Fibroblast of skin of abdomen (primary cell): ENCODE measurements around the gene CAB39.
A peak's percentile ranks its signal among the peaks of the same experiment; 100 is the strongest.

ENCODE experiments used
- DNase-seq: peaks from one replicate; pipeline ENCODE4 v3.0.0-alpha.2; 2013

CAB39 gene

GRCh38 chr2:230787101-230787500 lies 74.5 kb downstream of the CAB39 start:
- DNase-seq = no peak

DNA sequence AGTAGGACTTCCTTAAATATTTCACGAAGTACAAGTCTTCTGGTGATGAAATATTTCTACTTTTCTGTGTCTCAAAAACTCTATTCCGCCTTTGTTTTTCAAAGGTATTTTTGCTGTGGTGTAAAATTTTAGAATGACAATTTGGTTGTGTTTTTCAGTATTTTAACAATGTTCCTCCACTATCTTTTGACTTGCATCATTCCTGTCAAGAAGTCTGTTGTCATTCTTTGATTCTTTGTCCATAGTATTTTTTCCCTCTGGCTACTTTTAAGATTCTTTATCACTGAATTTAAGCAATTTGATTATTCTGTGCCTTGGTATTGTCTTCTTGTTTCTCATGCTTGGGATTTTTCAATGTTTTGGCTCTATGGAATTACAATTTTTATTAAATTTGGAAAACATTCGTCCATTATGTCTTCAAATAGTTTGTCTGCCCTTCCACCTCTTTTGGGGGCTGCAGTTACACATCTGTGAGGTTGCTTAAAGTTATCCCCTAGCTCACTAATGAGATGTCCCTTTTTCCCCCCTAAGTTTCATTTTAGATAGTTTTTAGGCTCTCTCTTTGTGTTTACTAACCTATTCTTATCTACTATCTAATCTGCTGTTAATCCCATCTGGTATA lies 76.0 kb downstream of the CAB39 start:
- DNase-seq = no peak

DNA sequence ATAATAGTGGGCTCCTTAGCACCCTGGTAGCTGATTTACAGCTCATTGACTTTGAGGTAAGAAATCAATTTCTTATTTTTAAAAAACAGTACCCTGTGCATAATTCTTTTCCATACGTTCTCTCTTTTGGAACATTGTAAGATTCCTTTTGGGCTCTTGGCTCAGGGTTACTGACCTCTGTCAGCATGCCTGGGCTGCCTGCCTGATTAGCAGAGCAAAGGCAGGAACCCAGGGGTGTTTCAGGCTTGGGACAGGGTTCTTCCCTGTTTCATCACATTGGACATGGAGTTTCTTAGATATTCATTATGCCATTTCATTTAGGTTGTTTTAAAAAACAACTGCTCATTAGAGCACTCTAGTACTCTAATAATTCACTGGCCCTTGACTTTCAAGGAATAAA lies 78.3 kb downstream of the CAB39 start:
- no peak for DNase-seq

DNA sequence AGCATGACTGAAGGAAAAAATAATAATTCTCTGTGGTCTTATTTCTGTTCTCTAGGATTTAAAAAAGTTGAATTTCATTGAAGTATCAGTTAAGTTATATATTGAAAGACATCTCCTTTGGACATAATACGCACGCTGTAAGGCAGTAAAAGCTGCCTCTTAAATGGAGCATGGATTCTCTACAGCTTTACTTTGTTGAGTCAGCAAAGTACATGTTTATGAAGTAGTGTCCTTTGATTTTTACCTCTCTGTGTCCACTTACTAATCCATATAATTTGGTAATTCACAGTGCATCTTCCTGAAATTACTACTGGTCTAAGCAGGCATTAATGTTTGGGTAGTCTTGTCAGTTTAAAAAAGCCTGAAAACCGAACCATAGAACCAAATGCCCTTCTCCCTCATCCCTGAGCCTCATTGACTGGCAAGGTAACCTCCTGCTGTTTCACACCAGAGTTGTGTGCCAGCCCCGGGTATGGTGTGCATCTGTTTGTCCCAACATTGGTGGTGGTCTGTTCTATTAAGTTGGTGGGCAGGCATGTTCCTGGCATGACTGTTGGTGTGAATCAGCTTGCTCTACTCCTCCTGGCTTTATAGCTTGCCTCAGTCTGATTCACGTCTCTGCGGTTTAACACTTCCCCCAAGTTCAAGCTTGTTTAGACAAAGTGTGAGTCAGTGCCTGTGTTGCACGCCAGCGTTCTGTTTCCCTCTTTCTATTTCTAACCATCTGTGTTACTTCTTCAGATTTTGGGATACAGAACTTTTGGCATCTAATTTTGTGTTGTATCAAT lies 81.1 kb downstream of the CAB39 start:
- peak; percentile 98 for DNase-seq

- peak; percentile 35 for DNase-seq
Measured at GRCh38 chr2:230794497-230794896, 81.9 kb downstream of the CAB39 start.

- no peak for DNase-seq
Measured at GRCh38 chr2:230795856-230796255, 83.2 kb downstream of the CAB39 start.

DNA sequence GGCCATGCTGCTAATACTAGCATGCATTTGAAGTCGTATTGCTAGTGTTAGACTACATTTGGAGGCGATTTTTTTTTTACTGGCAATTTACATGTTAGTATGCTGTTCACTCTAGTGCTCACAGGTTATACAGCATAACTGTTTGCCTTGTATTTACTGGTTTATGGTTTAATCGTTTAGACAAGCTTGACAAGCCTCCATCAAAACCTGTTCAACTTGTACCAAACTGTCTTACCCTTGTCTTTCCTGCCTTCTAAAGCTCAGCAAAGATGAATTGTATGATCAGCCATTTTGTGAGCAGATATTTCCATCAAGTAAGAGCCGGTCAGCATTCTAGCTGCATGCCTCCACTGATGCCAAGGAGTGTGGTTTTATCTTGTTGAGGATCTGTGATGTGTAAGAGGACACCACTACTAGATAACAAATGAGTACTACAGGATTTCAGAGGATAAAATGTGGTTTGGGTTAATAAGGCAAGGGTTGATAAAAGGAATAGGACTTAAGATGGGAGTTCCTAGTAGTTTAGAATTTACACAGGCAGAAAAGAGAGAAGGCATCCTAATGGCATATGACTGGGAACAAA lies 83.7 kb downstream of the CAB39 start:
- DNase-seq = peak; percentile 65

DNA sequence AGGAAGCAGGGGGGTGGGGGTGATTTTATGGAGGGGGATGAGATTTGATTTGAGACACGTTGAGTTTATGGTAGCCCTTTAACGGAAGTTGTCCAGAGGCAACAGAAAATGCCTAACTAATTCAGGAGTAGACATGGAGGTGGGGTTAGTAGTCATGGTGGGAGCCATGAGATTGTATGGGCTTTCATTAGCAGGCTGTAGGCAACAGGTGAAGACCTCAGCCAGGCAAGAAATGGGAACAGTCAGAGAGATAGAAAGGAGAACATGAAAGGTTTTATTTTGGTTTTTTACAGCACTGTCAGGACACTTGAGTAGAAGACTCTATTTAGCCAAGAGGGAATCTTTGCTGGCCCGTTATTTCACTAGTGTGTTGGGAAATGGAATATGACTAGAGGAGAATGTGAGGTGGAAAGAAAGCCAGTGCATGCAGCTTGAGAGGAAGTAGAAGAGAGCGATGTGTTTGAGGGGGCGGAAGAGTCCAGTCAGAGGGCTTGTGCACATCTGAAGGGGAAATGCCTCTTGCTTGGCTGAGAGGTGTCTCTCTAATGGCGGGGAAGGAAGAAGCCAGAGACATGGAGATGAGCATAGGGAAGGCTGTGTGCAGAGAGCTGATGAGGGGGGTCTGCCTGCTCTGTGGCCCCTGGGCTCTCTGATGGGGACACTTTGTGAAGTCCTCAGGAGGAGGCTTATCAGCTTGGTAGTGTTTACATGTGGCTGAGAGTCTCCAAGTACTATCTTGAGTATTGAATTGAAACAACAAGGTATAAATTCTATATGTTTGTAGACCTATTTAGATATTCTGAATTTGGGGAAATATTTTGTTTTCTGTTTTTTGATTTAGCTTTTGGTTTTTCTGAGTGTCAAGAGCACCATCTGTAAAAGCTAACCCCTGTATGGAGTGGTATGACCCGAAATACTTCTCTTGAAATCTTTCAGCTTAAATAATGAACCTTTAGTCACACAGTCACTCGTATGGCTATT lies 85.2 kb downstream of the CAB39 start:
- DNase-seq = no peak

DNA sequence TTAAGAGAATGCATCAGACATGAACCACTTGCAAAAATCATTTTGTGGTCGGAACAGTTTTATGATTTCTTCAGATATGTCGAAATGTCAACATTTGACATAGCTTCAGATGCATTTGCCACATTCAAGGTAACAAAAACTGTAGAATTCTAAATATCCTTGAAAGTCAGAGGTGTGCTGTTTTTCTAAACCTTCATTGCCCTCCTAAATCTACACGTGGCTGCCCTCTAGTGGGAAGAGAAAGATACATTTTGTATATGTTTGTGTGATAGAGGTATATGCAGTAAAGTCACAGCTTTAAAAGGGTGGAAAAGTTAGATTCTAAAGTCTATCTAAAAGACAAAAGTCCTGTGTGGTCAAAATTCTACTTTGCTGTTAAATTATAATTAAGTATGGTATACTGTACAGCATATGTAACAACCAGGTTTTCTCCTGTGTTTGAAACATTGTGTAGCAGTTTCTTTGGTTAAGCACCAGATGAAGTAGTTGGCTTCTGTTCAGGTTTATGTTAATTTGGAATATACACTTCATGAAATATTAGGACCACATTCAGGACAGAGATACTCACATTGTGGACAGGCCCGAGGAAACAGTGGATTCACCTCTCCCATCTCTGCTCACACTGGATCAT lies 86.2 kb downstream of the CAB39 start:
- DNase-seq = peak; percentile 51

DNA sequence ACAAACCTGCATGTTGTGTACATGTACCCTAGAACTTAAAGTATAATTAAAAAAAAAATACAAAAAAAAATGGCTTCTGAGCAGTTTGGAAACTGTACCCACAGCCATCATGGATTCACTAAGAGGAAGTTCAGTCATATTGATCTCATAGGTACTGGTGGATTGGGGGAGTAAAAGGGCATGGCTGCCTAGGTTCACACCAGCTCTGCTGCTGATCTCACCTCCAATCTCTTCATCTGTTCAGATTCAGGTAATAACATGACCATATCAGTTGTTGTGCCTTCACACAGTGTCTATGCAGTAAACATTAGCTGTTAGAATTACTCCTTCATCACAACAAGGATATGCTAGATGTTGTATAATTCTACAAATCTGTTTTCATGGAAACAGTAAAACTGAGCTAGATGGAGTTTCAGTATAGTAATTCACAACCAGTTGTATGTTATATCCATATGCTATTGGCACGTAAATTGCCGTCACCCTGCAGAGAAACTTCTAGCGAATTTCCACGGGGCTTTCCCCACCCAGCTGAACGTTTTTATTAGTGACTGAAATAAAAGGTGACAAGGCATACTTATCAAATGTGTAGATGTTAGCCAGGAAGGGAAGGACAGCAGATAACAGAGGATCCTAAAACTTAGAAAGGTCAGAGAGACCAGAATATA lies 92.8 kb downstream of the CAB39 start:
- DNase-seq = no peak

DNA sequence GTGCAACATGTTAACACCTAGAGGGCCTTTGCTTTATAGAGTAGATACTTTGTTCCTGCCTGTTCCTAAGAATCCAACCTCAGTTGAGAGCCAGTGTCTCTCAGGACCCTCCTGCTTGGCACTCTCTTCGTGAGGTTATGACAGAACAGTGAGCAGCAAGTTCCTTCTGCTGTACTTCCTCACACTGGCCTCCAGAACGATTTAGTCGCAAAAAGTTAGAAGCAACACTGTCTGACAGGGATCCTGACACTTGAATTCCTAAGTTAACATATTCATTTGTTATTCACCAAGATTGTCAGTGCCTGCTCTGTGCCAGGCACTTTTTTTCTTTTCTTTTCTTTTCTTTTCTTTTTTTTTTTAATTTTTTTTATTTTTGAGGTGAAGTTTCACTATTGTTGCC lies 95.1 kb downstream of the CAB39 start:
- DNase-seq = no peak

GRCh38 chr2:230809015-230809414 lies 96.4 kb downstream of the CAB39 start:
- DNase-seq = no peak

DNA sequence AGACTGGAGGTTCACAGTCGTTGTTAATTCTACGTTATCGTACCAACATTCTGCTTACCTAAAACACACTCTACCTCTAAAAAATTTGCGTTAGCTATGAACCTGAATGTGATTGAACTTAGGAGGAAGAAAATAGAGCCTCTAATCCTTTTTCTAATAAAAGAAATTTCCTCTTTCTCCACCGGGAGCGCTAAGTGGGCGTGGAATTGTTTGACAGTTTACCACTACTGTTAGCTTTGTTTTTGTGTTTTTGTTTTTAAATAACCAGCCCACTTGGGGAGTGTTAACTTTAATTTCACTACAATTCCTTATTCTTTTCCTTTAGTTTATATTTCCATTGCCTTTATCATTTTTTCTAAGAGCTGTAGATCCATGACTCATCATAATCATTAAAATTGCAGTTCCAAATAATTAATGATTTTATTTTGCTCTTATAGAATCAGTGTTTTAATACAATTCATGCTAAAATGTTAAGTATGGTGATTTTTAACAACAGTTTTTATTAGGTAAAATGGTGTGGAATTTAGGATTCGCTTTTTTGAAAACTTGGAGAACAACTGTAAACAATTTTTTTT lies 97.1 kb downstream of the CAB39 start:
- no peak for DNase-seq

GRCh38 chr2:230811508-230811907 lies 98.9 kb downstream of the CAB39 start:
- DNase-seq = peak; percentile 56

DNA sequence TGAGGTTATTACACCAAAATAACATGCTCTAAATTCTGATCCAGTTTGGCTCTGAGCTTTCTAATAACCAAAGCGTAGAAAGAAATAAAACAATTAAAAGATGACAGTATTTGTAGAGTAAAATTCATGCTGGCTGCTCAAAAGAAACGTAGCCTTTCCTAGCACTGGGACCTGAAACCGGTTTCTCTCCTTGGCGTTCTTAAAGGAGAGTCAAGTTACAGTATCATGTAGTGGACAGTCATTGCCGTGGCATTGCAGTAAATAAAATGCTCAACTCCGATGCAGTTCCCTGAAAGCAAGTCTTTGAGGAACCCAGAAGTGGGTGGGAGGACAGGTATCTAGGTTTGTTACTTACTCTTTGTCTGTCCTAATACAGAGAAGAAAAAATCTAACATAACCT lies 99.4 kb downstream of the CAB39 start:
- DNase-seq = no peak

- DNase-seq = peak; percentile 23
Measured at GRCh38 chr2:230814616-230815015, 102.0 kb downstream of the CAB39 start.

DNA sequence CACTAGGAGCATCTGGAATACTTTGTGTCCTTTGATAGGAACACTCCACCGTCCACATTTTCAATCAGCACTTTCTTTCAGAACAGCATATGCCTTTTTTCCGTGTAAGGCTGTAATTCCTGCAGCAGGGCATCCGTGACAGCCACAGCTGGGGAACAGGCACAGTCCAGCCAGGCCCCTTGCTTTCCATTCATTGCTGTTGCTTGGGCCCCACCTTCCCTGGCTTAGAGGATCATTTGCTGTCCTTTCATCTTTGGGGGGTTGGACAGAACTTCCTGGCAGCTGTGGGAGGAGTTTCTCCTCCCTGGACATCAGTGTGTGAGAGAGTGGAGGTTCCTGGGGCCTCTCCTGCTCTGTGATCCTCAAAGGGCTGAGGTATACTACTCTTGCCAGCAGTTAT lies 102.4 kb downstream of the CAB39 start:
- no peak for DNase-seq

- DNase-seq = no peak
Measured at GRCh38 chr2:230816735-230817134, 104.1 kb downstream of the CAB39 start.

DNA sequence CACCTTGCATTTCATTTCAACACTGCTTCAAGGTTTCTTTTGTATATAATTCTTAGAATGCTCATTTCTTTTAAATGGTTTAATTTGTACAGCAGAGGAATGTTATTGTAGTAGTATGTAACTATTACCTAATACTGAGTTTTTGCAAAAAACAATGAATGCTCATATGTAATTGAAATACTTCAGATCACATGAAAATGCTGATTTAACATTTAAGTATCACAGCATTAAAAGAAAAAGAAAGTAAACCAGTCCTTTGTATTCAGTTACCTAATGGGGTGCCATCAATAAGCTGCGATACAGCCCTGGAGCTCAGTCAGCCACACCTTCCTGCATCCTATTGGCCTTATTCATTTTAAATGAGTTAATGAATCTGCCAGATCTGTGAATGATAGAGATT lies 106.8 kb downstream of the CAB39 start:
- no peak for DNase-seq

- no peak for DNase-seq
Measured at GRCh38 chr2:230821261-230821990, 108.8 kb downstream of the CAB39 start.
